Measurements from ENCODE around the gene IL36B.
"Not testable (repeated sequence)": the region's sequence is repeated elsewhere in the genome, so short reads cannot be mapped to it uniquely, and the experiment has no call there.

IL36B gene

GRCh38 chr2:113052396-113052917 lies at the start of gene IL36B:
Gene IL36B, minus strand, starts transcription at chr2:113052867.
- H3K36me3 Mint-ChIP-seq (ENCODE audit: low read depth), result no peaks in the 10 kb centered on the region

GRCh38 chr2:113102133-113102532 lies 49.5 kb upstream of the IL36B start:
- no peak for DNase-seq
- no peak overlapping the region for H3K27ac Mint-ChIP-seq
- H3K9me3 Mint-ChIP-seq, result peaks cover 41% of the 10 kb centered on the region
- TF ChIP-seq CTCF (IDR thresholded peaks at IDR 0.05), result no peak
- no peaks in the 10 kb centered on the region for H3K4me1 Mint-ChIP-seq
- no peaks in the 10 kb centered on the region for H3K36me3 Mint-ChIP-seq (ENCODE audit: low read depth)
- H3K4me3 Mint-ChIP-seq, result no peak overlapping the region
- H3K27me3 Mint-ChIP-seq (ENCODE audit: low read depth, poor library complexity), result peaks cover 22% of the 10 kb centered on the region

More at GRCh38 chr2:113052396-113052917, at the start of gene IL36B:
- Mint-ChIP-seq H3K9me3 (peaks cover 61% of the 10 kb centered on the region), H3K4me3 (no peak within 1 kb of the TSS), H3K27me3 (ENCODE audit: low read depth, poor library complexity) (peaks cover 43% of the 10 kb centered on the region), H3K27ac (no peak within 1 kb of the TSS), H3K4me1 (no peaks in the 10 kb centered on the region)
- TF ChIP-seq CTCF (IDR thresholded peaks at IDR 0.05), result no peak
- DNase-seq, result no peak

GRCh38 chr2:113098532-113098931 lies 45.9 kb upstream of the IL36B start:
- TF ChIP-seq CTCF (IDR thresholded peaks at IDR 0.05), result no peak
- no peak overlapping the region for H3K27ac Mint-ChIP-seq
- H3K4me3 Mint-ChIP-seq, result no peak overlapping the region
- no peak for DNase-seq
- H3K36me3 Mint-ChIP-seq (ENCODE audit: low read depth), result no peaks in the 10 kb centered on the region
- H3K4me1 Mint-ChIP-seq, result no peaks in the 10 kb centered on the region
- peaks cover 24% of the 10 kb centered on the region for H3K27me3 Mint-ChIP-seq (ENCODE audit: low read depth, poor library complexity)
- H3K9me3 Mint-ChIP-seq, result peaks cover 55% of the 10 kb centered on the region

- no peak for DNase-seq
- Mint-ChIP-seq H3K27ac (no peak overlapping the region), H3K4me3 (no peak overlapping the region), H3K36me3 (ENCODE audit: low read depth) (no peaks in the 10 kb centered on the region), H3K4me1 (no peaks in the 10 kb centered on the region), H3K9me3 (peaks cover 50% of the 10 kb centered on the region), H3K27me3 (ENCODE audit: low read depth, poor library complexity) (peaks cover 19% of the 10 kb centered on the region)
- TF ChIP-seq CTCF (IDR thresholded peaks at IDR 0.05), result no peak
Measured at GRCh38 chr2:113098041-113098440, 45.4 kb upstream of the IL36B start.

DNA sequence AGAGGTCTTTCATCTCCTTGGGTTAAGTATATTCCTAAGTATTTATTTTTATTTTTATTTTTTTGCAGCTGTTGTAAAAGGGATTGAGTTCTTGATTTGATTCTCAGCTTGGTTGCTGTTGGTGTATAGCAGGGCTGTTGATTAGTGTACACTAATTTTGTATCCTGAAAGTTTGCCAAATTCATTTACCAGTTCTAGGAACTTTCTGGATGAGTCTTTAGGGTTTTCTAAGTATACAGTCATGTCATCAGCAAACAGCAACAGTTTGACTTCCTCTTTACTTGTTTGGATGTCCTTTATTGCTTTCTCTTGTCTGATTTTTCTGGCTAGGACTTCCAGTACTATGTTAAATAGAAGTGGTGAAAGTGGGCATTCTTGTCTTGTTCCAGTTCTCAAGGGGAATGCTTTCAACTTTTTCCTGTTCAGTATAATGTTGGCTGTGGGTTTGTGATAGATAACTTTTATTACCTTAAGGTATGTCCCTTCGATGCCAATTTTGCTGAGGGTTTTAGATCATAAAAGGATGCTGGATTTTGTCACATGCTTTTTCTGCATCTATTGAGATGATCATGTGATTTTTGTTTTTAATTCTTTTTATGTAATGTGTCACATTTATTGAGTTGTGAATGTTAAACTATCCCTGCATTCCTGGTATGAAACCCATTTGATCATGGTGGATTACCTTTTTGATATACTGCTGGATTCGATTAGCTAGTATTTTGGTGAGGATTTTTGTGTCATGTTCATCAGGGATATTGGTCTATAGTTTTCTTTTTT lies 44.4 kb upstream of the IL36B start:
- not testable (repeated sequence) for H3K4me3 Mint-ChIP-seq

GRCh38 chr2:113096306-113096705 lies 43.6 kb upstream of the IL36B start:
- H3K27ac Mint-ChIP-seq, result not testable (repeated sequence)

More for the DNA sequence above, 44.4 kb upstream of the IL36B start:
- H3K27ac Mint-ChIP-seq; H3K36me3 Mint-ChIP-seq (ENCODE audit: low read depth); DNase-seq; H3K4me1 Mint-ChIP-seq: not testable (repeated sequence)
- Mint-ChIP-seq H3K9me3 (peaks cover 40% of the 10 kb centered on the region), H3K27me3 (ENCODE audit: low read depth, poor library complexity) (peaks cover 17% of the 10 kb centered on the region)

GRCh38 chr2:113093613-113093977 lies 40.9 kb upstream of the IL36B start:
- no peaks in the 10 kb centered on the region for H3K36me3 Mint-ChIP-seq (ENCODE audit: low read depth)
- no peaks in the 10 kb centered on the region for H3K4me1 Mint-ChIP-seq
- no peak overlapping the region for H3K27ac Mint-ChIP-seq
- H3K4me3 Mint-ChIP-seq, result no peak overlapping the region
- H3K27me3 Mint-ChIP-seq (ENCODE audit: low read depth, poor library complexity), result peaks cover 13% of the 10 kb centered on the region
- no peak for TF ChIP-seq CTCF (IDR thresholded peaks at IDR 0.05)
- no peak for DNase-seq
- peaks cover 30% of the 10 kb centered on the region for H3K9me3 Mint-ChIP-seq

More at GRCh38 chr2:113096306-113096705, 43.6 kb upstream of the IL36B start:
- H3K4me1 Mint-ChIP-seq; H3K36me3 Mint-ChIP-seq (ENCODE audit: low read depth); DNase-seq; H3K4me3 Mint-ChIP-seq: not testable (repeated sequence)
- Mint-ChIP-seq H3K9me3 (peaks cover 40% of the 10 kb centered on the region), H3K27me3 (ENCODE audit: low read depth, poor library complexity) (peaks cover 17% of the 10 kb centered on the region)

Data from nephron progenitor cell (in vitro differentiated cells).